K562 (cell line): Measurements from ENCODE around the gene R3HDM1. TPM values are rescaled to one million over a fixed set of nuclear protein-coding genes. Genes with fewer than 3 reads are reported as not detected.

Source experiments
- CREM ChIP-seq: IDR thresholded peaks from 2 replicates; pipeline ENCODE4 v1.6.1; 2014; ENCODE audit warnings: antibody characterized with exemption, low read depth
- ETS2 ChIP-seq: IDR thresholded peaks from 2 replicates; pipeline ENCODE4 v1.6.1; 2016; ENCODE audit warnings: borderline replicate concordance, missing genetic modification characterization, mild to moderate bottlenecking, moderate library complexity, missing compliant biosample characterization; ENCODE audit not compliant: poor library complexity, severe bottlenecking
- FIP1L1 ChIP-seq: fragments of 200-400 bp; formaldehyde crosslinking; IDR thresholded peaks from 2 replicates; pipeline ENCODE4 v1.6.1; 2018; ENCODE audit warnings: mild to moderate bottlenecking, low read depth, low read length; ENCODE audit not compliant: poor library complexity, severe bottlenecking
- MIER1 ChIP-seq: fragments of 450-650 bp; IDR thresholded peaks from 2 replicates; pipeline ENCODE4 v1.6.1; 2016; ENCODE audit warnings: antibody characterized with exemption, mild to moderate bottlenecking, low read depth
- NBN ChIP-seq: fragments of 450-650 bp; IDR thresholded peaks from 2 replicates; pipeline ENCODE4 v1.6.1; 2016; ENCODE audit warnings: low read depth, mild to moderate bottlenecking
- NEUROD1 ChIP-seq: fragments of 150-350 bp; IDR thresholded peaks from 2 replicates; pipeline ENCODE4 v1.6.1; 2014; ENCODE audit warnings: borderline replicate concordance, low read length, low read depth; ENCODE audit not compliant: partially characterized antibody
- NR1H2 ChIP-seq: sonication (generic); formaldehyde crosslinking; IDR thresholded peaks from 2 replicates; pipeline ENCODE4 v1.4.0; 2020; ENCODE audit warnings: mild to moderate bottlenecking, missing genetic modification reagents
- POLR2AphosphoS5 ChIP-seq: IDR thresholded peaks from 2 replicates; pipeline ENCODE4 v1.6.1; 2011; ENCODE audit warnings: mild to moderate bottlenecking, low read depth, low read length, moderate library complexity; ENCODE audit not compliant: control insufficient read depth, insufficient read depth
- POLR2G ChIP-seq: fragments of 200-400 bp; formaldehyde crosslinking; IDR thresholded peaks from 2 replicates; pipeline ENCODE4 v1.6.1; 2017; ENCODE audit warnings: low read depth, mild to moderate bottlenecking, antibody characterized with exemption, low read length, moderate library complexity
- SAP30 ChIP-seq: fragments of 200-600 bp; sonication (generic); IDR thresholded peaks from 2 replicates; pipeline ENCODE4 v1.6.1; 2012; ENCODE audit warnings: borderline replicate concordance, low read depth, mild to moderate bottlenecking, moderate library complexity, low read length, control low read depth, inconsistent platforms; ENCODE audit not compliant: insufficient read depth, poor library complexity, severe bottlenecking
- SIN3A ChIP-seq, 2 experiments: fragments of 150-350 bp in 1 of 2; IDR thresholded peaks; 2 replicates each; pipeline ENCODE4 v1.6.1; 2011 to 2016; ENCODE audit warnings: borderline replicate concordance in 2 of 2, low read depth in 2 of 2, low read length in 2 of 2, mild to moderate bottlenecking in 2 of 2, moderate library complexity in 2 of 2; ENCODE audit not compliant: control insufficient read depth in 1 of 2
- SMARCA4 ChIP-seq: fragments of 450-650 bp; IDR thresholded peaks from 2 replicates; pipeline ENCODE4 v1.6.1; 2016
- ZBTB17 ChIP-seq: fragments of 450-650 bp; formaldehyde crosslinking; IDR thresholded peaks from 2 replicates; pipeline ENCODE4 v1.4.0; 2020; ENCODE audit warnings: mild to moderate bottlenecking
- ZNF408 ChIP-seq: fragments of 250-450 bp; sonication (Bioruptor Pico); IDR thresholded peaks from 2 replicates; pipeline ENCODE4 v1.4.0; 2020; ENCODE audit warnings: low read depth, mild to moderate bottlenecking, moderate library complexity
- polyA plus RNA-seq, 8 experiments: library from polyadenylated mRNA; depleted of rRNA in 4 of 8; stranded (reverse) in 5 of 8; unstranded in 3 of 8; fragments of >200 nt; fragmentation: Nextera tagmentation in 2 of 8; fragmentation: Illumina TruSeq in 1 of 8; extraction: Ambion mirVana in 2 of 8; extraction: Trizol in 1 of 8; gene quantifications; 2 replicates each; pipeline versions ENCODE4 v1.2.1 to v1.2.3, GENCODE V29; 2011 to 2014; ENCODE audit warnings: inconsistent platforms in 1 of 8, missing spikeins in 1 of 8
- total RNA-seq, 7 experiments: library from RNA; depleted of rRNA in 6 of 7; stranded (reverse); fragments of >200 nt in 6 of 7; fragmentation: Illumina TruSeq in 2 of 7; extraction: Trizol in 2 of 7; gene quantifications; 2 replicates each; pipeline versions ENCODE4 v1.2.1 to v1.2.3, GENCODE V29; 2011 to 2021; ENCODE audit warnings: low replicate concordance in 1 of 7
- TF ChIP-seq, protein P1 (sequence below), 3 experiments: IDR thresholded peaks in 2 of 3; conservative IDR thresholded peaks in 1 of 3; 2 replicates each; pipeline ENCODE4 v1.5.1; 2011 to 2012; ENCODE audit warnings: low read length in 3 of 3, mild to moderate bottlenecking in 3 of 3, control low read depth in 2 of 3, improper control_type of control experiment in 1 of 3, inconsistent platforms in 1 of 3, low read depth in 1 of 3, mixed read lengths in 1 of 3, moderate library complexity in 1 of 3; ENCODE audit not compliant: insufficient read depth in 2 of 3
- TF ChIP-seq, protein P2 (sequence below): sonication (generic); formaldehyde crosslinking; IDR thresholded peaks from 2 replicates; pipeline ENCODE4 v1.8.1; 2023; ENCODE audit warnings: mild to moderate bottlenecking, missing genetic modification reagents
- TF ChIP-seq, protein P3 (sequence below): fragments of 250-450 bp; sonication (Bioruptor Pico); IDR thresholded peaks from 2 replicates; pipeline ENCODE4 v1.5.0; 2021; ENCODE audit warnings: mild to moderate bottlenecking, moderate library complexity
- TF ChIP-seq, protein P4 (sequence below): sonication (generic); IDR thresholded peaks from 2 replicates; pipeline ENCODE4 v1.6.1; 2016

Gene R3HDM1
- total and polyA plus RNA-seq, 9 of the 15 experiments (the other 6 are each of a cell fraction or from before 2014, with no cell fraction given) = 12.4 to 89.4 (median 31.0) TPM

DNA sequence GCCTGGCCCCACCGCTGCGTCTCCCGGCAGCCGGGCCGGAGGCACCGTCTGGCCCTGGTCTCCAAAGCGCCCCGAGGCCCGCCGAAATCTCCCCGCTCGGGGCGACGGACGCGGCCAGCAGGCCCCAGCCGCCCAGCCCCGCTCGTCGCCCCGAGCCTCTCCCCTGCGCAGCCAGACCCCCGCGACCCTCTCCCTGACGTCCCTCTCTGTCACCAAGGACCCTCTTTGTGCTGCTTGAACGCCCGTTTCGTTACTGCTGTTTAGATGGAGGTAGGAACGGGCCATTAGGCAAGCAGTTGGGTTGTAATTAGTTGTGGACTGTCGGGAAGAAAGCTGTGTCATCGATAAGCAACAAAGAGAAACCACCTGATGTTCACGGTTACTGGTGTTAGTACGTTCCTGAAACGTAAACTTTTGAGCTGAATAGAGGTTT lies 211.1 kb downstream of the R3HDM1 start (continued):
- TF ChIP-seq, protein P1, sequence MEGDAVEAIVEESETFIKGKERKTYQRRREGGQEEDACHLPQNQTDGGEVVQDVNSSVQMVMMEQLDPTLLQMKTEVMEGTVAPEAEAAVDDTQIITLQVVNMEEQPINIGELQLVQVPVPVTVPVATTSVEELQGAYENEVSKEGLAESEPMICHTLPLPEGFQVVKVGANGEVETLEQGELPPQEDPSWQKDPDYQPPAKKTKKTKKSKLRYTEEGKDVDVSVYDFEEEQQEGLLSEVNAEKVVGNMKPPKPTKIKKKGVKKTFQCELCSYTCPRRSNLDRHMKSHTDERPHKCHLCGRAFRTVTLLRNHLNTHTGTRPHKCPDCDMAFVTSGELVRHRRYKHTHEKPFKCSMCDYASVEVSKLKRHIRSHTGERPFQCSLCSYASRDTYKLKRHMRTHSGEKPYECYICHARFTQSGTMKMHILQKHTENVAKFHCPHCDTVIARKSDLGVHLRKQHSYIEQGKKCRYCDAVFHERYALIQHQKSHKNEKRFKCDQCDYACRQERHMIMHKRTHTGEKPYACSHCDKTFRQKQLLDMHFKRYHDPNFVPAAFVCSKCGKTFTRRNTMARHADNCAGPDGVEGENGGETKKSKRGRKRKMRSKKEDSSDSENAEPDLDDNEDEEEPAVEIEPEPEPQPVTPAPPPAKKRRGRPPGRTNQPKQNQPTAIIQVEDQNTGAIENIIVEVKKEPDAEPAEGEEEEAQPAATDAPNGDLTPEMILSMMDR (IDR thresholded peaks at IDR 0.05 in 2 of 3, conservative IDR thresholded peaks at IDR 0.05 in 1 of 3; ENCODE audit: insufficient read depth in 2 of 3, low read depth in 1 of 3, low read length in 3 of 3) = no peak
- TF ChIP-seq NBN (0 out of 2 replicates have a peak, but pooled peaks have one; percentile 46), SAP30 (peak; percentile 31), POLR2AphosphoS5 (peak; percentile 66; the same call in 1 of the 2 replicates), NEUROD1 (peak; percentile 9), FIP1L1 (peak; percentile 28), ZBTB17 (CRISPR knock-in tag) (peak; percentile 26; the same call in 1 of the 2 replicates), ETS2 (tag) (no peak), NR1H2 (CRISPR knock-in tag) (no peak), CREM (0 out of 2 replicates have a peak, but pooled peaks have one; percentile 6), POLR2G (no peak), ZNF408 (CRISPR knock-in tag) (no peak), MIER1 (no peak), SIN3A (IDR thresholded peaks at IDR 0.05; ENCODE audit: borderline replicate concordance in 2 of 2, control insufficient read depth in 1 of 2, low read depth in 2 of 2, low read length in 2 of 2) (peak in 1 of 2 experiments; percentile 16; a peak in 1 of 4 replicates), SMARCA4 (peak; percentile 37; the same call in 1 of the 2 replicates)
- TF ChIP-seq, protein P2, sequence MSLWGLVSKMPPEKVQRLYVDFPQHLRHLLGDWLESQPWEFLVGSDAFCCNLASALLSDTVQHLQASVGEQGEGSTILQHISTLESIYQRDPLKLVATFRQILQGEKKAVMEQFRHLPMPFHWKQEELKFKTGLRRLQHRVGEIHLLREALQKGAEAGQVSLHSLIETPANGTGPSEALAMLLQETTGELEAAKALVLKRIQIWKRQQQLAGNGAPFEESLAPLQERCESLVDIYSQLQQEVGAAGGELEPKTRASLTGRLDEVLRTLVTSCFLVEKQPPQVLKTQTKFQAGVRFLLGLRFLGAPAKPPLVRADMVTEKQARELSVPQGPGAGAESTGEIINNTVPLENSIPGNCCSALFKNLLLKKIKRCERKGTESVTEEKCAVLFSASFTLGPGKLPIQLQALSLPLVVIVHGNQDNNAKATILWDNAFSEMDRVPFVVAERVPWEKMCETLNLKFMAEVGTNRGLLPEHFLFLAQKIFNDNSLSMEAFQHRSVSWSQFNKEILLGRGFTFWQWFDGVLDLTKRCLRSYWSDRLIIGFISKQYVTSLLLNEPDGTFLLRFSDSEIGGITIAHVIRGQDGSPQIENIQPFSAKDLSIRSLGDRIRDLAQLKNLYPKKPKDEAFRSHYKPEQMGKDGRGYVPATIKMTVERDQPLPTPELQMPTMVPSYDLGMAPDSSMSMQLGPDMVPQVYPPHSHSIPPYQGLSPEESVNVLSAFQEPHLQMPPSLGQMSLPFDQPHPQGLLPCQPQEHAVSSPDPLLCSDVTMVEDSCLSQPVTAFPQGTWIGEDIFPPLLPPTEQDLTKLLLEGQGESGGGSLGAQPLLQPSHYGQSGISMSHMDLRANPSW (CRISPR knock-in tag) = no peak
- TF ChIP-seq, protein P3, sequence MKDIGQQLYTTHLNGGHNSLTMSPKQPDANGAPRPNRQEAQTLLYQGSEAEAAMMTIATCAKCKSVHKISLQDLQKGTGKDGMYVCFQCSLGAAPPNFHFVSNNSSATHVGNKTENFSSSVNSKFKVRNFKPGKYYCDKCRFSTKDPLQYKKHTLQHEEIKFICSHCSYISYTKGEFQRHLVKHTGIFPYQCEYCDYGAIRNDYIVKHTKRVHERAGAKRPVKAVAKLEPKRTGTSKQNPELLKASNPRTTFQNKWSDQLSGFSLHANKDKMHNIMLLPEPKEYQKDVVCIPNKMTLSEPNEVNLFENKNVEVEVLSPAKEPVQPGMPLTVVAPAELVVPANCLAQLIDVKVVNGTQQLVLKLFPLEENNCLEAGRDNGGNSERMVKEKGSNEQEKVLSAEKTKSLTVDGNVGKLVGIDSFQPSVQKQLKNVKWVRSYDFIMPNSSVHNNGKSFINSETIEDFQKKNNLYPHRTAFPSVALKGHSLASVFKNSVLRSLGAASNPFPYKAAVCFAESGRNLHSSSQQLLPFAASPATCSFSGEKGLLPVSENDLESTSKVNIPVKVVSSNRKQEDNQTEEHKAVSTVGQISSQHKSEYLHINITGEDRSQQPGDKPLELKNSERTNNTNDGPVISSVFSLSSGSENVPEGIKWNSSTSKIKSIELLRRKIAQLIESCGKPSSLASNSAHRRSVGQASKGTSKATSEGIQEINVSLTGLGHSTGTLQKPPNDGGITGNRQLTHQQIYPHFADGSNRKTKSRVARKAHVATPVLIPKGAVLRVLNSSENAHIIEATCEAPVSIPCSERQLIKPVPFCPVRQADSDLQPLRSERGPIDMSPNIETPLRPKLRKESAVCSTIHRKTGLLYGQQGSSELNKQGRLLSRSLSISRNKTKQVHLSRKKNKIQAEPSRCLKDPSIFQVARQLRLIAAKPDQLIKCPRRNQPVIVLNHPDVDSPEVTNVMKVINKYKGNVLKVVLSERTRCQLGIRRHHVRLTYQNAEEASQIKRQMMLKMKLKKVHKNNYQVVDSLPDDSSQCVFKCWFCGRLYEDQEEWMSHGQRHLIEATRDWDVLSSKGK (CRISPR knock-in tag) = no peak
- TF ChIP-seq, protein P4, sequence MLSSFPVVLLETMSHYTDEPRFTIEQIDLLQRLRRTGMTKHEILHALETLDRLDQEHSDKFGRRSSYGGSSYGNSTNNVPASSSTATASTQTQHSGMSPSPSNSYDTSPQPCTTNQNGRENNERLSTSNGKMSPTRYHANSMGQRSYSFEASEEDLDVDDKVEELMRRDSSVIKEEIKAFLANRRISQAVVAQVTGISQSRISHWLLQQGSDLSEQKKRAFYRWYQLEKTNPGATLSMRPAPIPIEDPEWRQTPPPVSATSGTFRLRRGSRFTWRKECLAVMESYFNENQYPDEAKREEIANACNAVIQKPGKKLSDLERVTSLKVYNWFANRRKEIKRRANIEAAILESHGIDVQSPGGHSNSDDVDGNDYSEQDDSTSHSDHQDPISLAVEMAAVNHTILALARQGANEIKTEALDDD = 0 out of 2 replicates have a peak, but pooled peaks have one; percentile 40
